Measurements from ENCODE around the gene PCDH15.

DNA sequence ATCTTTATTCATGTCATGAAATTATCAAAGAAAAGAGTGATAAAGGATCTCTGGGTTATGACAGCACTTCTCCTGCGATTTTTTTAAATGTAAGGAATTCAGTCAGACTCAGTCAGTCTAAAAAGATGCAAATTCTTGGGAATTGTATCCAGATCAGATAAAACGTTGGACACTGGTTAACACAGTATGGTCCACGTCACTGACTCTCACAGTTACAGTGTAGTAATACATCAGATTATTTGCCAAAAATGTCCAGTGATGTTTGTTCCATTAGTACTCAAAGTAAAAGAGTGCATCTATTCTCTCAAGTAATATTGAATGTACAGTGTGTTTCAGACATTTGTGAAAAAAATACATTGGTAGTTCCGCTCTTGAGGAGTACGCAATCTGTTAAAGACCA lies 224.5 kb downstream of the PCDH15 start:
- TF ChIP-seq SP1 (IDR thresholded peaks at IDR 0.05) = no peak
- TF ChIP-seq FOXM1 (IDR thresholded peaks at IDR 0.05; ENCODE audit: borderline replicate concordance) = no peak
- no peak for TF ChIP-seq BHLHE40 (IDR thresholded peaks at IDR 0.05; ENCODE audit: borderline replicate concordance)
- no peak for TF ChIP-seq HDGF (IDR thresholded peaks at IDR 0.05; ENCODE audit: borderline replicate concordance)
- no peak for TF ChIP-seq SUZ12 (IDR thresholded peaks at IDR 0.05)
- TF ChIP-seq ZNF384 (IDR thresholded peaks at IDR 0.05) = no peak
- no peak for TF ChIP-seq CTBP1 (IDR thresholded peaks at IDR 0.05; ENCODE audit: borderline replicate concordance)
- TF ChIP-seq, protein P1, sequence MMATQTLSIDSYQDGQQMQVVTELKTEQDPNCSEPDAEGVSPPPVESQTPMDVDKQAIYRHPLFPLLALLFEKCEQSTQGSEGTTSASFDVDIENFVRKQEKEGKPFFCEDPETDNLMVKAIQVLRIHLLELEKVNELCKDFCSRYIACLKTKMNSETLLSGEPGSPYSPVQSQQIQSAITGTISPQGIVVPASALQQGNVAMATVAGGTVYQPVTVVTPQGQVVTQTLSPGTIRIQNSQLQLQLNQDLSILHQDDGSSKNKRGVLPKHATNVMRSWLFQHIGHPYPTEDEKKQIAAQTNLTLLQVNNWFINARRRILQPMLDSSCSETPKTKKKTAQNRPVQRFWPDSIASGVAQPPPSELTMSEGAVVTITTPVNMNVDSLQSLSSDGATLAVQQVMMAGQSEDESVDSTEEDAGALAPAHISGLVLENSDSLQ (IDR thresholded peaks at IDR 0.05) = no peak
- no peak for TF ChIP-seq FOXK2 (IDR thresholded peaks at IDR 0.05)
- TF ChIP-seq ELF4 (IDR thresholded peaks at IDR 0.05) = no peak
- no peak for TF ChIP-seq FOXA1 (IDR thresholded peaks at IDR 0.05)
- TF ChIP-seq NFRKB (IDR thresholded peaks at IDR 0.05) = no peak
- TF ChIP-seq L3MBTL2 (conservative IDR thresholded peaks at IDR 0.05) = no peak

Data from HEK293T (cell line).